ENCODE results near the gene HMGCR.
"Not testable (repeated sequence)": the region's sequence is repeated elsewhere in the genome, so short reads cannot be mapped to it uniquely, and the experiment has no call there.

- not testable (repeated sequence) for TF ChIP-seq CTCF (IDR thresholded peaks at IDR 0.05; ENCODE audit: low read depth, low read length); EZH2phosphoT487 (IDR thresholded peaks at IDR 0.05; ENCODE audit: low read depth)
Measured at GRCh38 chr5:75304486-75304885, 32.5 kb upstream of the HMGCR start.
